HEK293 (cell line): ENCODE data around the gene GGTLC2.

Experiments
- CTCF ChIA-PET: fragments of 350-600 bp; formaldehyde crosslinking; extraction: SDS; loops from one replicate; lab custom pipeline; 2021; ENCODE audit warnings: antibody characterized with exemption; lab: Yijun Ruan, JAX
- POLR2A ChIA-PET: fragments of 300-600 bp; formaldehyde crosslinking; extraction: SDS; loops from one replicate; lab custom pipeline; 2020; ENCODE audit warnings: antibody characterized with exemption, inconsistent platforms; lab: Yijun Ruan, JAX
- H3K27ac ChIP-seq: fragments of 200-500 bp; sonication (Bioruptor generic); 2 replicates; pipeline ENCODE4 v1.5.1; 2014; ENCODE audit warnings: low read depth, low read length, control low read depth, inconsistent platforms; ENCODE audit errors: extremely low read depth
- H3K36me3 ChIP-seq, 2 experiments: fragments of 200-500 bp in 1 of 2; sonication (Bioruptor generic) in 1 of 2; 1 replicate in 1 of 2; 2 replicates in 1 of 2; pipeline ENCODE4 v1.5.1; 2014 to 2017; ENCODE audit warnings: inconsistent platforms in 2 of 2, low read length in 2 of 2; ENCODE audit not compliant: control insufficient read depth in 2 of 2, insufficient read depth in 1 of 2
- H3K4me1 ChIP-seq: fragments of 200-500 bp; sonication (Bioruptor generic); 2 replicates; pipeline ENCODE4 v1.5.1; 2014; ENCODE audit warnings: mild to moderate bottlenecking, low read length, inconsistent platforms; ENCODE audit not compliant: control insufficient read depth, insufficient read depth
- H3K4me3 ChIP-seq: 2 replicates; pipeline ENCODE4 v1.5.1; 2011; ENCODE audit warnings: low read depth, mild to moderate bottlenecking, control low read depth, low read length, moderate library complexity
- H3K9me3 ChIP-seq: fragments of 200-500 bp; sonication (Bioruptor generic); 2 replicates; pipeline ENCODE4 v1.5.1; 2014; ENCODE audit warnings: low read depth, low read length, inconsistent platforms; ENCODE audit not compliant: control insufficient read depth, insufficient read depth
- TRIM28 ChIP-seq: IDR thresholded peaks from 2 replicates; pipeline ENCODE4 v1.6.1; 2011; ENCODE audit warnings: low read length, control low read depth, borderline replicate concordance
- ZBTB17 ChIP-seq: fragments of 450-650 bp; formaldehyde crosslinking; IDR thresholded peaks from 2 replicates; pipeline ENCODE4 v1.5.1; 2016; ENCODE audit warnings: missing biosample characterization, missing genetic modification characterization
- ZFHX2 ChIP-seq: fragments of 450-650 bp; formaldehyde crosslinking; conservative IDR thresholded peaks from 2 replicates; pipeline ENCODE4 v1.5.1; 2016; ENCODE audit warnings: missing biosample characterization, missing genetic modification characterization
- ZNF114 ChIP-seq: fragments of 450-650 bp; formaldehyde crosslinking; IDR thresholded peaks from 2 replicates; pipeline ENCODE4 v1.5.0; 2017; ENCODE audit warnings: missing biosample characterization, missing genetic modification characterization
- ZNF248 ChIP-seq: fragments of 450-650 bp; formaldehyde crosslinking; IDR thresholded peaks from 2 replicates; pipeline ENCODE4 v1.5.1; 2017; ENCODE audit warnings: missing biosample characterization, missing genetic modification characterization
- ZNF335 ChIP-seq: fragments of 450-650 bp; formaldehyde crosslinking; conservative IDR thresholded peaks from 2 replicates; pipeline ENCODE4 v1.5.1; 2016; ENCODE audit warnings: missing biosample characterization, missing genetic modification characterization
- ZNF514 ChIP-seq: fragments of 450-650 bp; formaldehyde crosslinking; IDR thresholded peaks from 2 replicates; pipeline ENCODE4 v1.5.1; 2016; ENCODE audit warnings: missing biosample characterization, missing genetic modification characterization
- ZNF555 ChIP-seq: fragments of 450-650 bp; formaldehyde crosslinking; conservative IDR thresholded peaks from 2 replicates; pipeline ENCODE4 v1.5.1; 2017; ENCODE audit warnings: missing biosample characterization, mild to moderate bottlenecking, missing genetic modification characterization, inconsistent platforms
- ZNF776 ChIP-seq: fragments of 450-650 bp; formaldehyde crosslinking; IDR thresholded peaks from 2 replicates; pipeline ENCODE4 v1.5.0; 2017; ENCODE audit warnings: missing biosample characterization, missing genetic modification characterization, borderline replicate concordance
- ZNF837 ChIP-seq: fragments of 450-650 bp; formaldehyde crosslinking; IDR thresholded peaks from 2 replicates; pipeline ENCODE4 v1.5.1; 2016; ENCODE audit warnings: missing biosample characterization, missing genetic modification characterization
- ZXDB ChIP-seq: fragments of 450-650 bp; formaldehyde crosslinking; IDR thresholded peaks from 2 replicates; pipeline ENCODE4 v1.5.1; 2016; ENCODE audit warnings: missing biosample characterization, missing genetic modification characterization
- TF ChIP-seq, protein P1 (sequence below): fragments of 450-650 bp; formaldehyde crosslinking; IDR thresholded peaks from 2 replicates; pipeline ENCODE4 v1.5.1; 2016; ENCODE audit warnings: missing biosample characterization, missing genetic modification characterization
- TF ChIP-seq, protein P2 (sequence below): fragments of 450-650 bp; formaldehyde crosslinking; IDR thresholded peaks from 2 replicates; pipeline ENCODE4 v1.5.1; 2016; ENCODE audit warnings: missing biosample characterization, missing genetic modification characterization
- TF ChIP-seq, protein P3 (sequence below): fragments of 450-650 bp; formaldehyde crosslinking; IDR thresholded peaks from 2 replicates; pipeline ENCODE4 v1.5.1; 2016; ENCODE audit warnings: missing biosample characterization, missing genetic modification characterization
- TF ChIP-seq, protein P4 (sequence below): fragments of 450-650 bp; formaldehyde crosslinking; IDR thresholded peaks from 2 replicates; pipeline ENCODE4; 2016; ENCODE audit warnings: missing biosample characterization, missing genetic modification characterization
- TF ChIP-seq, protein P5 (sequence below): fragments of 450-650 bp; formaldehyde crosslinking; IDR thresholded peaks from 2 replicates; pipeline ENCODE4 v1.5.1; 2016; ENCODE audit warnings: missing biosample characterization, missing genetic modification characterization

Gene GGTLC2

DNA sequence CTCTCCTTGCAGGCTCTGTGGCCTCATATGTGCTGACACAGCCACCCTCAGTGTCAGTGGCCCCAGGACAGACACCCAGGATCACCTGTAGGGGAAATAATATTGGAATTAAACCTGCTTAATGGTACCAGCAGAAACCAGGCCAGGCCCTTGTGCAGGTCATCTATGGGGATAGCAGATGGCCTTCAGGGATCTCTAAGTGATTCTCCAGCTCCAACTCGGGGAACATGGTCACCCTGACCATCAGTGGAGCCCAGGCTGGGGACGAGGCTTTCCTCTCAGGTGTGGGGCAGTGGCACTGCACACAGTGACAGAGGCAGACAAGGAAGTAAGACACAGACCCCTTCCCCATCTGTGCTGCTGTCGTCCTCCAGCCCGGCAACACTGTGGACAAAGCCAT, 16.9 kb downstream of the GGTLC2 start:
- no peak for TF ChIP-seq ZNF114 (tag by site-specific recombination)
- no peak for TF ChIP-seq ZNF335 (tag by site-specific recombination)
- TF ChIP-seq ZXDB: no peak
- TF ChIP-seq, protein P1, sequence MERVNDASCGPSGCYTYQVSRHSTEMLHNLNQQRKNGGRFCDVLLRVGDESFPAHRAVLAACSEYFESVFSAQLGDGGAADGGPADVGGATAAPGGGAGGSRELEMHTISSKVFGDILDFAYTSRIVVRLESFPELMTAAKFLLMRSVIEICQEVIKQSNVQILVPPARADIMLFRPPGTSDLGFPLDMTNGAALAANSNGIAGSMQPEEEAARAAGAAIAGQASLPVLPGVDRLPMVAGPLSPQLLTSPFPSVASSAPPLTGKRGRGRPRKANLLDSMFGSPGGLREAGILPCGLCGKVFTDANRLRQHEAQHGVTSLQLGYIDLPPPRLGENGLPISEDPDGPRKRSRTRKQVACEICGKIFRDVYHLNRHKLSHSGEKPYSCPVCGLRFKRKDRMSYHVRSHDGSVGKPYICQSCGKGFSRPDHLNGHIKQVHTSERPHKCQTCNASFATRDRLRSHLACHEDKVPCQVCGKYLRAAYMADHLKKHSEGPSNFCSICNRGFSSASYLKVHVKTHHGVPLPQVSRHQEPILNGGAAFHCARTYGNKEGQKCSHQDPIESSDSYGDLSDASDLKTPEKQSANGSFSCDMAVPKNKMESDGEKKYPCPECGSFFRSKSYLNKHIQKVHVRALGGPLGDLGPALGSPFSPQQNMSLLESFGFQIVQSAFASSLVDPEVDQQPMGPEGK (tag by site-specific recombination): no peak
- TF ChIP-seq, protein P2, sequence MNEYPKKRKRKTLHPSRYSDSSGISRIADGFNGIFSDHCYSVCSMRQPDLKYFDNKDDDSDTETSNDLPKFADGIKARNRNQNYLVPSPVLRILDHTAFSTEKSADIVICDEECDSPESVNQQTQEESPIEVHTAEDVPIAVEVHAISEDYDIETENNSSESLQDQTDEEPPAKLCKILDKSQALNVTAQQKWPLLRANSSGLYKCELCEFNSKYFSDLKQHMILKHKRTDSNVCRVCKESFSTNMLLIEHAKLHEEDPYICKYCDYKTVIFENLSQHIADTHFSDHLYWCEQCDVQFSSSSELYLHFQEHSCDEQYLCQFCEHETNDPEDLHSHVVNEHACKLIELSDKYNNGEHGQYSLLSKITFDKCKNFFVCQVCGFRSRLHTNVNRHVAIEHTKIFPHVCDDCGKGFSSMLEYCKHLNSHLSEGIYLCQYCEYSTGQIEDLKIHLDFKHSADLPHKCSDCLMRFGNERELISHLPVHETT (tag by site-specific recombination): no peak
- TF ChIP-seq ZNF514: no peak
- TF ChIP-seq ZBTB17: no peak
- TF ChIP-seq, protein P3, sequence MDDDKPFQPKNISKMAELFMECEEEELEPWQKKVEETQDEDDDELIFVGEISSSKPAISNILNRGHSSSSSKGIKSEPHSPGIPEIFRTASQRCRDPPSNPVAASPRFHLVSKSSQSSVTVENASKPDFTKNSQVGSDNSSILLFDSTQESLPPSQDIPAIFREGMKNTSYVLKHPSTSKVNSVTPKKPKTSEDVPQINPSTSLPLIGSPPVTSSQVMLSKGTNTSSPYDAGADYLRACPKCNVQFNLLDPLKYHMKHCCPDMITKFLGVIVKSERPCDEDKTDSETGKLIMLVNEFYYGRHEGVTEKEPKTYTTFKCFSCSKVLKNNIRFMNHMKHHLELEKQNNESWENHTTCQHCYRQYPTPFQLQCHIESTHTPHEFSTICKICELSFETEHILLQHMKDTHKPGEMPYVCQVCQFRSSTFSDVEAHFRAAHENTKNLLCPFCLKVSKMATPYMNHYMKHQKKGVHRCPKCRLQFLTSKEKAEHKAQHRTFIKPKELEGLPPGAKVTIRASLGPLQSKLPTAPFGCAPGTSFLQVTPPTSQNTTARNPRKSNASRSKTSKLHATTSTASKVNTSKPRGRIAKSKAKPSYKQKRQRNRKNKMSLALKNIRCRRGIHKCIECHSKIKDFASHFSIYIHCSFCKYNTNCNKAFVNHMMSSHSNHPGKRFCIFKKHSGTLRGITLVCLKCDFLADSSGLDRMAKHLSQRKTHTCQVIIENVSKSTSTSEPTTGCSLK (tag by site-specific recombination): no peak
- no peak for TF ChIP-seq ZNF837 (tag by site-specific recombination)
- TF ChIP-seq, protein P4, sequence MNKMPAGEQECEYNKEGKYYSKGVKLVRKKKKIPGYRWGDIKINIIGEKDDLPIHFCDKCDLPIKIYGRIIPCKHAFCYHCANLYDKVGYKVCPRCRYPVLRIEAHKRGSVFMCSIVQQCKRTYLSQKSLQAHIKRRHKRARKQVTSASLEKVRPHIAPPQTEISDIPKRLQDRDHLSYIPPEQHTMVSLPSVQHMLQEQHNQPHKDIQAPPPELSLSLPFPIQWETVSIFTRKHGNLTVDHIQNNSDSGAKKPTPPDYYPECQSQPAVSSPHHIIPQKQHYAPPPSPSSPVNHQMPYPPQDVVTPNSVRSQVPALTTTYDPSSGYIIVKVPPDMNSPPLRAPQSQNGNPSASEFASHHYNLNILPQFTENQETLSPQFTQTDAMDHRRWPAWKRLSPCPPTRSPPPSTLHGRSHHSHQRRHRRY (tag by site-specific recombination): no peak
- TF ChIP-seq ZNF555: no peak
- no peak for TF ChIP-seq ZNF248 (tag by site-specific recombination)
- no peak for TF ChIP-seq ZNF776 (tag by site-specific recombination)
- TF ChIP-seq TRIM28: no peak
- TF ChIP-seq, protein P5, sequence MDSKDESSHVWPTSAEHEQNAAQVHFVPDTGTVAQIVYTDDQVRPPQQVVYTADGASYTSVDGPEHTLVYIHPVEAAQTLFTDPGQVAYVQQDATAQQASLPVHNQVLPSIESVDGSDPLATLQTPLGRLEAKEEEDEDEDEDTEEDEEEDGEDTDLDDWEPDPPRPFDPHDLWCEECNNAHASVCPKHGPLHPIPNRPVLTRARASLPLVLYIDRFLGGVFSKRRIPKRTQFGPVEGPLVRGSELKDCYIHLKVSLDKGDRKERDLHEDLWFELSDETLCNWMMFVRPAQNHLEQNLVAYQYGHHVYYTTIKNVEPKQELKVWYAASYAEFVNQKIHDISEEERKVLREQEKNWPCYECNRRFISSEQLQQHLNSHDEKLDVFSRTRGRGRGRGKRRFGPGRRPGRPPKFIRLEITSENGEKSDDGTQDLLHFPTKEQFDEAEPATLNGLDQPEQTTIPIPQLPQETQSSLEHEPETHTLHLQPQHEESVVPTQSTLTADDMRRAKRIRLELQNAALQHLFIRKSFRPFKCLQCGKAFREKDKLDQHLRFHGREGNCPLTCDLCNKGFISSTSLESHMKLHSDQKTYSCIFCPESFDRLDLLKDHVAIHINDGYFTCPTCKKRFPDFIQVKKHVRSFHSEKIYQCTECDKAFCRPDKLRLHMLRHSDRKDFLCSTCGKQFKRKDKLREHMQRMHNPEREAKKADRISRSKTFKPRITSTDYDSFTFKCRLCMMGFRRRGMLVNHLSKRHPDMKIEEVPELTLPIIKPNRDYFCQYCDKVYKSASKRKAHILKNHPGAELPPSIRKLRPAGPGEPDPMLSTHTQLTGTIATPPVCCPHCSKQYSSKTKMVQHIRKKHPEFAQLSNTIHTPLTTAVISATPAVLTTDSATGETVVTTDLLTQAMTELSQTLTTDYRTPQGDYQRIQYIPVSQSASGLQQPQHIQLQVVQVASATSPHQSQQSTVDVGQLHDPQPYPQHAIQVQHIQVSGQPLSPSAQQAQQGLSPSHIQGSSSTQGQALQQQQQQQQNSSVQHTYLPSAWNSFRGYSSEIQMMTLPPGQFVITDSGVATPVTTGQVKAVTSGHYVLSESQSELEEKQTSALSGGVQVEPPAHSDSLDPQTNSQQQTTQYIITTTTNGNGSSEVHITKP (tag by site-specific recombination): no peak
- TF ChIP-seq ZFHX2 (tag by site-specific recombination): no peak
- H3K27ac ChIP-seq: no peak overlapping the region
- H3K4me3 ChIP-seq: no peak overlapping the region
- no peaks in the 10 kb centered on the region for H3K9me3 ChIP-seq
- no peaks in the 10 kb centered on the region for H3K36me3 ChIP-seq
- H3K4me1 ChIP-seq: no peaks in the 10 kb centered on the region
- ChIA-PET POLR2A (no interaction called here), CTCF (interaction anchor here (0.6 to 1.7 kb wide), 2 partner anchors 38 to 85 kb away, joined by 3 to 4 read pairs; no protein-coding TSS in a partner anchor)
